NCI-H524 treated with DMSO at 0.1 percent for 48 hours (cell line): ENCODE data around the gene MYO1E.

Source experiments
- DNase-seq: peaks from one replicate; lab custom pipeline; 2025; lab: John Stamatoyannopoulos, UW

The MYO1E gene

DNA sequence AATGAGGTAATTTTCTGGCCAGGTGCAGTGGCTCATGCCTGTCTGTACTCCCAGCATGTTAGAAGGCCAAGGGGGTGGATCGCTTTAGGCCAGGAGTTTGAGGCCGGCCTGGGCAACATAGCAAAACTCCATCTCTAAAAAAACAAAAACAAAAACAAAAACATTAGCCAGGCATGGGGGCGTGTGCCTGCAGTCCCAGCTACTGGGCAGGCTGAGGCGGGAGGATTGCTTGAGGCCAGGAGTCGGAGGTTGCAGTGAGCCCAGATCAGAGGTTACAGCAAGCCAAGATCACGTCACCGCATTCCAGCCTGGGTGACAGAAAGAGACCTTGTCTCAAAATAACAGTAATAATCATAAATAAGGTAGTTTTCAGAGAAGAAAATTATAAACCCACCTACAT, 110.4 kb downstream of the MYO1E start:
- no peak for DNase-seq

DNA sequence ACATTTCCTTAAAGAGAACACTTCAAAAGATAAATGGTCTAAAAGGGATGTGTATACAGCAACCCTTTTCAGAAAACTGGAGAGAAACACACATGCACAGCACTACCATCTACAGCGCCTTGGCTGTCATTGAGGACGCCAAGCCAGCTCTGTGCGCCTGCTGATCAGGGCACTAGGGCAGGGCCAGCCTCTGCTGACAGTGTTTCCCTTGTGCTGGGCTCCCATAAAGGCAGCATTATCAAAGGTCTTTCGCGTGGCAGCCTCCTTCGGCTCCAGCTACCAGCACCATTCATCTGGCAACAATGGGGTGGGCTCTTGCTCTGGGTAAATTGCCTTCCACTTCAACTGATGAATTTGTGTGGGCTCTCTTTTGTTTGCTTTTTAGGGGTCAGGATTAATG, 112.6 kb downstream of the MYO1E start:
- DNase-seq, result no peak

DNA sequence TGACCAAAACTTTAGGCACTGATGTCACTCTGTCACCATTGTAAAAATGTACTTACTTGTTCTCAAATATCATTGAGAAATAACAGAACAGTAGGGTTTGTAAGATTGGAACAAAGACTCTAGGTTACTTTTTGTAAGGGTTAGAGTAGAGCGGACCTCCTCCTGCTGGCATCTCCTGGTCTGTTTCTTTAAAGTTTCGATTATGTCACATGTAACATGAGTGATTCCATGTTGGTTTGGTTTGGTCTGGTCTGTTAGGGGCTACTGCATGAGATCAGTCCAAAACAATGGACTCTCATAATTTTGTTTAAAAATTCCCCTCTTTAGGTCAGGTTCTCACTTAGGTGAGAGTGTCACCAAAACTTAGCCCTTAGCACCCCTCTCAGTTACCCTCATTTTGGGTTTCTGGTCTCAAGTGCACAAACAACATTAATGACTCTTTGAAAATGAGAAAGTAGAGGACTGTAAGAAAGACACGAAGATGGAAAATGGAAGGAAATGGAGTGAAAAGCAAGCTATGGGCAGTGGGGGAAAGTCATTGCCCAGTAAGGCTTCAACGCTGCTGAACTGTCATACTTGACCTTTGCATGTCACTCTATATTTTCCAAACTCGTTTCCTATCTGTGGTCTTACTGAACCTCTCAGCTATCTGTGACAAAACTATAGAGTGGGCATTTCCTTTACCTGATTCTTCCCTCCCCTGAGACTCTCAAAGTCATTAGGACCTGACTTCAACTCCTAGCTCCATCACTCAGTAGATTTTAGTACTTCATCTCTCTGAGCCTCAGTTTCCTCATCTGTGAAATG, 113.3 kb downstream of the MYO1E start:
- DNase-seq, result no peak

DNA sequence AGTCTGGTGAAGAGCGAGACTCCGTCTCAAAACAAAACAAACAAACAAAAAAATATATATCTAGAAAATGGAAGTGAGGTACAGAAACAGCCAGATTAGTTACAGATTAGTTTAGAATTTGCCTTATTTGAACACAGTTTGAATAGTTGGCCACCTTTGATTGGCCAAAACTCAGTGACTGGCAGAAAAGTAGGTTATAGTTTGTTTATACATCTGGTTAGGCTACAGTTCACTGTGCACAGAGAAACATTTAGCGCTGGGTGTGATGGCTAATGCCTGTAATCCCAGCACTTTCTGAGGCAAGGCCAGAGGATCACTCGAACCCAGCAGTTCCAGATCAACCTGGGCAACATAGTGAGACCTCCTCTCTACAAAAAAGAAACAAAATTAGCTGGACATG, 114.4 kb downstream of the MYO1E start:
- DNase-seq, result no peak

GRCh38 chr15:59257140-59257539, 115.5 kb downstream of the MYO1E start:
- no peak for DNase-seq

DNA sequence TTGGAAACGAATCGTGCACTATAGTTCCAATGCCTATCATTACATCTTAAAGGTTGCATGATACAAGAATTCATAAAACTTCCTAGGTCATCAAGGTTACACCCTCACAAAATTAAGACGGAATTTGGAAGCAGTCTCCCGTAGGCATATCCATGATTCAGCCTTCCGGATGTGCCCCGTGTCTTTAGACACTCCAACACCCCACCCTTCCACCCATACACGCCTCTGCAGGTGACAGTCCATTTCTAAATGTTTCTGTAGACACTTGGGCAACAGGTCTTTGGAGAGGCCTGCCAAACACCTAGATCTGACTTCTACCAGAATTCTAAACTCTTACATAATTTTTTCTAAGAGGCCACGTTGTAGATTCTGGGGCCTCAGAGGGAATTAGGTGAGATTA, 116.2 kb downstream of the MYO1E start:
- DNase-seq, result no peak

DNA sequence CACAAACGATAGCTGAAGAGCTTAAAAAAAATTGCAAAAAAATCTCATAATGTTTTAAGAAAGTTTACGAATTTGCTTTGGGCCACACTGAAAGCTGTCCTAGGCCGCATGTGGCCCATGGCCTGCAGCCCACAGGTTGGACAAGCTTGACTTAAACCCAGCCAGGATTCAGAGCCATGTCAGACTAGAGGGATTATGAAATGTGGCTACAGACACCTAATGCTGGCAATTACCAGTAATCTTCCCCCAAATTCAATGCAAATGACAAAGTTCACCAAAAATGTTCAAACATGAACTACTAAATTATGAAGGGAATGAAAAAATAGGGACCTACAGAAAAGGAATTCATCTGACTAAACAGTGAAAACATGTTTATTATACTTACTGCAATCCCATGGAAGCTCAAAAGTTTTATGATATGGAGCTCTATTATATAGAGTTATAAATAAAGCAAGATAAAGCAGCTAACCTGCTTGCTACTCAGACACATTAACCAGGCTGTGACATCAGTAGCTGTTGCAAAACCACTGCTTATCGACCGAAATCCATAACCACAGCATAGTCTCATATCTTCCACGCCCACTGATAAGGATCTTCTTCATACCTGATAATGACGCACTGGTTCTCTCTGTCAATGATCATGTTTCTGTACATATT, 116.9 kb downstream of the MYO1E start:
- no peak for DNase-seq

DNA sequence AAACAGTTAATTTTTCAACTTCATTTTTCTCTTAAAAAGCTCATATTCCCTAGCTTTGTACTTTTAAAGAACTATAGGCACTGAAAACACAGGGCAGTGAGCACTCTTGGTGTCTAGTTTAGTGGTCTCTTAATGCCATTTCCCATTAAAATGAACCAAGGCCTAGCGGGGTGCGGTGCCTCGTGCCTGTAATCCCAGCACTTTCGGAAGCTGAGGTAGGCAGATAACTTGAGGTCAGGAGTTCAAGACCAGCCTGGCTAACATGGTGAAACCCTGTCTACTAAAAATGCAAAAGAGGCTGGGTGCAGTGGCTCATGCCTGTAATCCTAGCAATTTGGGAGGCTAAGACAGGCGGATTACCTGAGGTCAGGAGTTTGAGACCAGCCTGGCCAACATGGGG, 120.5 kb downstream of the MYO1E start:
- DNase-seq, result no peak

DNA sequence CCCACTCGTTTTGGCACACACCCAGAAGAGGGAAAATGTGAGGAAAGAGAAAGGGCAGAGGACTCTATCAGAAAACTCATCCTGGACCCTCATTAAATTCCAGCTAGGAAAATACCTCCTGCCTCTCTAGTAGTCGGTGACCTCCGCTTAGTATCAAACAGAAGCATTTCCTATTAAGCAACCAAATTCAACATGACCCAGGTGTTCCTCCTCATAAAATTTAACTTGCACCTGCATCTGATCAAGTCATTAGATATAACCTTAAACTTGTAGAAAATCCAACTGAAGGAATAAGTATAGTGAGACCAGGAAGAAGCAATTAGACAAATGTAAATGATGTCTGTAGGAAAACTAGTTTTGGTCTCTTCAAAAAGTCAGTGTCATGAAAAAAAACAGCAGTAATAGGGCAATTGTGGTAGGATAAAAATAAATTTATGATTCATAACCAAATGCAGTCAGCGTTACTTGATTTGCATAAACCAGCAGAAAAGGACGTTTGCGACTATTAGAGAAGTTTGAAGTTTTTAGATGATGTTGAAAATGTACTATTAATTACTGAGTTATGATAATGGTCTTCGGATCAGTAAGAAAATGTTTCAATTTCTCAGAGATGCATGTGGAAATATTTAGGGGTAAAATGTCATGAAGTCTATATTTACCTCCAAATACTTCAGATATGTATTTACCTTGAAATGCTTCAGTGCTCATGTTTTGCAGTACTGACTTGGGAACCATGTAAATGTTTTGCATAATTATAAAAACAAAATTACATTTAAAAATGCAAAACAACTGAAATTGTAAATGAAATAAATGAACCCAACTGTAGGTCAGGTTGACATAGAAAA, 121.4 kb downstream of the MYO1E start:
- no peak for DNase-seq

DNA sequence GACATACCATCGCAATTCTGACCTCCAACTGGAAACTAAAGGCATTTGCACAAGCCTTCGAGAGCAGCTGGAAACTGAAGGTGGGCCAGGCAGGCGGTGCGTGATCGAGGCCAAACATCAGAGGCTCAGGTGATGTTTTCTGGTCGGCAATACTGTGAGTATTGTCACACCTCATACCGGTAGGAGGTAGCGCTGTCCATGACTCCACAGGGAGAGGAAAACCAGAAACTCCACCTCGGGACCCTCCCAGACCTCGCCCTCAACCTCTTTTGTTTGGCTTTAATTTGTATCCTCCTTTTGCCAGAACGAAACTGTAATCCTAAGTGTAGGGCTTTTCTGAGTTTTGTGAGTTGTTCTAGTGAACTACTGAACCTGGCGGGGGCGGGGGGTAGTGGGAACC, 122.4 kb downstream of the MYO1E start:
- DNase-seq, result no peak

DNA sequence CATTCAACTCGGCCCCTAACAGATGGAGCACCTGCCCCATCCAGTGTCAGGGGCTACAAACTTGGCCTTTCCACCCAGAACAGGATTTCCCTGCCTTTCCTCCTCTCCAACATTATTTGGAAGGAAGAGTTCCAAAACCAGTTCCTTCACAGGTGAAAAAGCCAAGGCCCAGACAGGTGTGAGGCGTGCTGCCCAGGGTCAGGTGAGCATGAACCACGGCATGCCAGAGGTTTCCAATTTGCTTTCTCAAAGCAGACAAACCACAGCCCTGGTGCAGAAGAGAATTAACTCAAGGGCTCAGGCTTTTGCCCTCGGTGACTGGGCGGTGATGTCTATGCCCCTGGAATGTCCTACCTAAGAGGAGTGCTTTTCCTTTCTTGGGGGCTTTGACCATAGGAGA, 122.9 kb downstream of the MYO1E start:
- DNase-seq, result no peak

DNA sequence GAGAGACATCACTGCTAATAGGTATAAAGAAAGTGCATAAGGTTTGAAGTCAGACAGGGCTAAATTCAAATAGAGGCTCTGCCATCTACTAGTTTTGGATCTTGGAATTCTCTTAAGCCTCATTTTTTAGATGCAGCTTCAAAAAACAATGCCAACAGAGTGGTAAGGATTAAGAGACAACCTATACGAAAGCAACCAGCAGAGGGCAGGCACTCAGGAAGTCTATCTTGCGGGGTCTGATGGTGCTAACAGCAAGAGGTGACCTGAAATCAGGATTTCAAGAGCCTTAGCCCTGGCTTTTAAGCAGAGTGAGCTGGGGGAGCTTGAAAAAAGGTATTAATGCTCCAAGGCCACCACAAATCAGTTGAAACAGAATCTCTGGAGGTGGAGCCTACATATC, 125.3 kb downstream of the MYO1E start:
- DNase-seq, result no peak

- DNase-seq, result no peak
These were observed 127.1 kb downstream of the MYO1E start for GRCh38 chr15:59245559-59245958.

DNA sequence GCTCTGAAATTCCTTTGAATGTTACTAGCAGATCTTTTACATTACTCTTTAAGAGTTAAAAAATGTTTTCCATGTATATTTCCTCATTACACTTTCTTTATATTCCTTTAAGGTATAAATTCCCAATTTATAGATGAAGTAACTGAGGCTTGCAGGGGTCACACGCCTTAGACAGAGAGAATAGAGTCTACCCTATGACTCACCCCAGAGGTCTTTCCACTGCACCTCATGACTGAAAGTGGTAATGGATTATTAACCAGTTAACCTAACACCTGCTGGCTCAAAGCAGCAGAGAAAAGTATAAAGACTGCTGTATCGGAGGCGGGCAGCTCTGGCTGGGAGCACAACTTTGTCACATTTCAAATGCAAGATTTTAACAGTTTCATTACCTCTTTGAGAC, 128.3 kb downstream of the MYO1E start:
- no peak for DNase-seq

DNA sequence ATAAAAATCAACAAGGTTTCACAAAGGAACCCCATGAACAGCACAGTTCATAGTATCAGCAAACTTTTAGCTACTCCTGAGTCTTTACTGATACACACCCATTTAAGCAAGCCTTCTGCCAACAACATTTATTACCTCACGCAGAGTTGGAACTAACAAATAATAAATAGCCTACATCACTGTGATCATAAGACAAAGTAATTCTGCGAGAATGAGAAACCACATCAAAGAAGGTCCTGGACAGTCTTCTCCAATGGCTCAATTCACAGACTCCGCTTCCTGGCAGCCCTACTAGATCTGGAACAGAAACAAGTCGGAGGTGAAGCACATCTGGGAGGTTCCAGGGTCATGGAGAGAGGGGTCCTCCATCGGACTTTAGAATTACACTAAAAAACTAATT, 129.0 kb downstream of the MYO1E start:
- DNase-seq, result no peak

GRCh38 chr15:59242649-59243048, 130.0 kb downstream of the MYO1E start:
- DNase-seq, result no peak

- DNase-seq, result no peak
These were observed 132.6 kb downstream of the MYO1E start for GRCh38 chr15:59240036-59240435.

GRCh38 chr15:59237924-59238331, 134.7 kb downstream of the MYO1E start:
- no peak for DNase-seq

DNA sequence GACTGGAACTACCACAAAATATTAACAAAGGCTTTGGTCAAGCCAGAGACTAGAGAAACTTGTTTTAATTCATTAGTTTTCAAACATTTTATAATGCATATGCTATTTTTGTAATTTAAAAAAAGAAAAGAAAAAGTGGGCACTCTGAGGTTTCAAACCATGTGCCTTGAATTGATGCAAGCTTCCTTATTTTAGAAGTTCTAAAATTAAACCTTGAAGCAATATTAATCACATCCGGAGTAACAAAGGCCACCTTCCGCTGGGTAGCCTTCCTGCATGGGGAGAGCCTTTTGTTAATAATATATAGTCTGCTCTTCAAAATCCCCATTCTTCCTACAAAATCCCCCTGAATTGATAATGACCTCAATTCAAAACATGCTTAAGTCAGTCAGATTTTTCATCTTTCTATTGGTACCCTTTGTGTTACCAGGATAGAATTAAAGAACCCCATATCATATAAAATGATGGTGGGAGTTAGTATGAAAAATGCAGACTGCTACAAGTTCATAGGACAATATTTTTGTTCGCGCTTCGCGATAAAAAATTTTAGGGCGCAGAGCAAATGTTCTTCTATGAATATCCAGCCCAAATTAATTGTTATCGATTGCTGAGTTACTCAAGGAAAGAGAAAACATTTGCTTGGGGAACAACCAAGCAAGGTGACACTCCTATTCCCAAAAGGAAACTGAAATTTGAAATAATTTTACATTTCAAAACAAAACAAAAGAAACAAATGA, 135.4 kb downstream of the MYO1E start:
- DNase-seq, result no peak

- DNase-seq, result no peak
These were observed 136.3 kb downstream of the MYO1E start for GRCh38 chr15:59236394-59236793.

DNA sequence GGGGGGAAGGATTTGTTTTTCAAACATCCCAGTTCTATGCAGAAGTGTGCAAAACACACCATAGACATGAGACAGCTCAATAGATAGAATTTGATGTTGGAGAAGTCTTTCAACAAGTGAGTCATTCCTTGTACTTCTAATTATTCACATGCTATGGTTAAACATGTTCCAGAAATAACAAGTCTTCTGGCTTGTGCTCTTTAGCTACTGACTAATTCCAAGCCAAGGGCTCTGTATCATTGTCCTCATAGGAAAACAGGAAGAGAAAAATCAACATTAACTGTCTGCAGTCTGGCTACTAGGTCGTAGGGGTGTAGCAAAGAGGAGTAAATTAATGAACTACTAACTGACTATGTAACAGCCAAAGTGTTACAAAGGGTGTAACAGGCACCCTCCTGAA, 140.2 kb downstream of the MYO1E start:
- no peak for DNase-seq

DNA sequence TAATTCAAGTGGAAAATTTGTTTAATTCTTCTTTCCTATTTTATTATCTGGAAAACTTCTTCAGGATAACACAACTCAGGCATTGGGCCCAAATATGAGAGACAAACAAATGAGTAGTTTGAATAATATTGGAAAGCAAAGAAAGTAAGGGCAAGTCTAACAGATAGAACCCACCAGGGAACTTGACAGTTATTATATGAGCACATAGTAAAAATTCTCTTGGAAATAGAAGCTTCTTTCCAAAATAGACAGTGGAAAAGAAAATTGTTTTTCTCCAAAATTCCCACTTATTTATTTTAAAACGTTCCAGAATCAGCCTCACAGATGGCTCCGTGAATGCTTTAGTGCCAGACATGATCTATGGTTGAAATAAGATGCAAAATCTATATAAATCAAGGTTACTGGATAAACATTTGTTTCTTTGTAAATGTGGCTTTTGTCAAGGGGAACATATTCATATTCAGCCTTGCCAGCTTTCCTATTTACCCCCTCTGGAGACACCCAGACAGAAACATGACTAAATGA, 142.1 kb downstream of the MYO1E start:
- DNase-seq, result no peak
